Endothelial cell (in vitro differentiated cells): Measurements from ENCODE around the gene C2orf69. TPM values are rescaled to one million over a fixed set of nuclear protein-coding genes. Genes with fewer than 3 reads are reported as not detected.

ENCODE experiments used
- DNase-seq: peaks from one replicate; pipeline ENCODE4 v3.0.0; 2021; ENCODE audit warnings: low spot score
- H3K27ac Mint-ChIP-seq: one replicate; pipeline ENCODE4 v1.8.0; 2021; ENCODE audit warnings: mixed read lengths, inconsistent platforms; ENCODE audit not compliant: unreplicated experiment
- H3K27me3 Mint-ChIP-seq: one replicate; pipeline ENCODE4 v1.8.0; 2021; ENCODE audit warnings: mild to moderate bottlenecking, moderate library complexity, mixed read lengths, inconsistent platforms; ENCODE audit not compliant: unreplicated experiment
- H3K36me3 Mint-ChIP-seq: one replicate; pipeline ENCODE4 v1.8.0; 2021; ENCODE audit warnings: mild to moderate bottlenecking, low read depth, mixed read lengths, inconsistent platforms; ENCODE audit not compliant: unreplicated experiment
- H3K4me1 Mint-ChIP-seq: one replicate; pipeline ENCODE4 v1.8.0; 2021; ENCODE audit warnings: mild to moderate bottlenecking, mixed read lengths, inconsistent platforms; ENCODE audit not compliant: unreplicated experiment
- H3K4me3 Mint-ChIP-seq: one replicate; pipeline ENCODE4 v1.8.0; 2021; ENCODE audit warnings: mild to moderate bottlenecking, mixed read lengths, inconsistent platforms; ENCODE audit not compliant: unreplicated experiment
- H3K9me3 Mint-ChIP-seq: one replicate; pipeline ENCODE4 v1.8.0; 2021; ENCODE audit warnings: mixed read lengths, inconsistent platforms; ENCODE audit not compliant: unreplicated experiment
- CTCF ChIP-seq: fragments of 200-600 bp; sonication (generic); IDR thresholded peaks from one replicate; pipeline ENCODE4 v1.5.0; 2021; ENCODE audit warnings: antibody characterized with exemption; ENCODE audit not compliant: unreplicated experiment
- total RNA-seq: library from RNA; stranded (reverse); fragmentation: NEBNext Ultra II Directional; extraction: Animal tissue kit (Norgen Biotek cat#: 25700); gene quantifications from one replicate; pipeline ENCODE4 v1.2.1, GENCODE V29; 2021; ENCODE audit not compliant: unreplicated experiment

Gene C2orf69
- total RNA-seq, 1 donor from 2014 or later: 16.1 TPM

- no peaks in the 10 kb centered on the region for H3K9me3 Mint-ChIP-seq
- H3K27me3 Mint-ChIP-seq: no peaks in the 10 kb centered on the region
- no peak for TF ChIP-seq CTCF
- H3K4me1 Mint-ChIP-seq: no peaks in the 10 kb centered on the region
- H3K27ac Mint-ChIP-seq: no peak overlapping the region
- H3K36me3 Mint-ChIP-seq: no peaks in the 10 kb centered on the region
- H3K4me3 Mint-ChIP-seq: no peak overlapping the region
- no peak for DNase-seq
Measured at GRCh38 chr2:199928226-199928625, 17.1 kb downstream of the C2orf69 start.

GRCh38 chr2:199928626-199929025 is 17.5 kb downstream of the C2orf69 start:
- Mint-ChIP-seq H3K4me3 (no peak overlapping the region), H3K9me3 (no peaks in the 10 kb centered on the region), H3K27ac (no peak overlapping the region), H3K27me3 (no peaks in the 10 kb centered on the region), H3K4me1 (no peaks in the 10 kb centered on the region), H3K36me3 (no peaks in the 10 kb centered on the region)
- no peak for DNase-seq
- no peak for TF ChIP-seq CTCF

- no peaks in the 10 kb centered on the region for H3K9me3 Mint-ChIP-seq
- H3K36me3 Mint-ChIP-seq: no peaks in the 10 kb centered on the region
- no peaks in the 10 kb centered on the region for H3K4me1 Mint-ChIP-seq
- no peak for TF ChIP-seq CTCF
- H3K4me3 Mint-ChIP-seq: no peak overlapping the region
- DNase-seq: no peak
- H3K27ac Mint-ChIP-seq: no peak overlapping the region
- no peaks in the 10 kb centered on the region for H3K27me3 Mint-ChIP-seq
Measured at GRCh38 chr2:199929262-199929661, 18.2 kb downstream of the C2orf69 start.

- H3K4me1 Mint-ChIP-seq: no peaks in the 10 kb centered on the region
Measured at GRCh38 chr2:199932312-199932855, 21.3 kb downstream of the C2orf69 start.

More at GRCh38 chr2:199932312-199932855, 21.3 kb downstream of the C2orf69 start:
- no peak overlapping the region for H3K27ac Mint-ChIP-seq
- no peaks in the 10 kb centered on the region for H3K9me3 Mint-ChIP-seq
- H3K36me3 Mint-ChIP-seq: no peaks in the 10 kb centered on the region
- H3K27me3 Mint-ChIP-seq: peaks cover 1% of the 10 kb centered on the region
- DNase-seq: no peak
- no peak overlapping the region for H3K4me3 Mint-ChIP-seq
- no peak for TF ChIP-seq CTCF
